DMS153 treated with DMSO at 0.1 percent for 48 hours (cell line): Measurements from ENCODE around the gene CRACDL.

Experiments
- DNase-seq: peaks from one replicate; lab custom pipeline; 2025; ENCODE audit not compliant: unreplicated experiment; lab: John Stamatoyannopoulos, UW

The CRACDL gene

DNA sequence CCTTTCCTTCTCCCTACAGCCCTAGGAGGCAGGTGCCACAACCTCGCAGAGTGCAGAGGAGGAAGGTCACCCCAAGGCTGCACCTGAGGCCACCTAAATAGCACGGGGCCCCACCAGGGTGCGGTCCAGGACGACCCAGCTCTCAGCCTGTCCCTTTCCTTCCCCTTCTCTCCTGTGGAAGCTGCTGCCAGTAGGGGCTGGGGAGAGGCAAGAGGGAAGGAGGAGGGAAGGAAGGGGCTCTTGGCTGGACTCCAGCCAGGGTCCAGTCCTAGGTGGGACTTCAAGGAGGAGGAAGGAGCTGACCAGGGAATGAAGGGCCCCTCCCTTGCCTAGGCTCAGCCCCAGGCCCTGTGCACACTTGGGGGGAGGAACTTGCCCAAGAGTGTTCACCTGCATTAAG, 11.1 kb downstream of the CRACDL start:
- DNase-seq = no peak

- DNase-seq = no peak
These were observed 11.8 kb downstream of the CRACDL start for GRCh38 chr2:98924038-98924830.

GRCh38 chr2:98923244-98923940, 12.6 kb downstream of the CRACDL start:
- DNase-seq = no peak

GRCh38 chr2:98921062-98921461, 15.0 kb downstream of the CRACDL start:
- DNase-seq = no peak

DNA sequence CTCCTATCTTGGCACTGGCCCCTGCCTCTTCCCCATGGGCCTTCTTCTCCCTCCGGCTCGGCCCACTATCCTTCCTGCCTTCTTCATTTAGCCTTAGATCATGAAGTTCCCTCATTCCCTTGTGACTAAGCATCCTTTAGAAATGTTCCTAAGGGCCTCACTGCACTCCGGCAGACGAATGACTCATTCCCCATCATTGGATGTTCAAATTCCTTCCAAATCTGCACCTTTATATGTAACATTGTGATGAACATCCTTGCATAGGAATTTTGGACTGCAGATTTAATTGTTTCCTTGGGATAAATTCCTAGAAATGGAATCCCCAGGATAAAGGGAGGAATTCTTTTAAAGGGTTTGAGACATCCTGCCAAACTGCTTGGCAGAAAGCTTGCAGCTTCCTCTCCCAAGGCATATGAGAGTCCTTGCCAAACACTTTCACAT, 19.0 kb downstream of the CRACDL start:
- no peak for DNase-seq

DNA sequence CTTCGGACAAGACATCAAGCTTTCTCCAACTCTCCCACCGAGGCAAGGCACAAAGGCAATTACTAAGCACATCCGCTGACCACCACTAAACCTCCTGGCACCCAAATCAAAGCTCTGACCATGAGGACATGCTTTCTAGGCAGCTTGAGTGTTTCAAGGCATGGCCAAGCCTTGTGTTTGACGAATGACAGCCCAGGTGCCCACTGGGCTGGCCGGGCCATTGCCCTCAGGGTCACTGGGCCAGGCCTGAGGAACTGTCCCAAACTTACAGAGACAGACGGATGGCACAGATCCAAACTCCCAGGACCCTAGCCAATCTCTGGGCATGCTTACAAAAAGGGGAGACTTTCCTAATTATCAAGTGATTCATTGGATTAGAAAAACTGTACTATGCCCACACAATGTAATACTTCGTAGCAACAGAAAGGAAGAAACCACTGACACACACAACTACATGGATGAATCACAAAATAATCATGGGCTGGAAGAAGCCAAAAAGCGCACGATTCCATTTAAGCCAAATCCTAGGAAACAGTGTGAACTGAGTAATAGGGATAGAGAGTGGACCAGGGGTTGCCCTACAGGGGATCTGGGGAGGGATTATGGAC, 20.2 kb downstream of the CRACDL start:
- DNase-seq = no peak

GRCh38 chr2:98914713-98915580, 21.1 kb downstream of the CRACDL start:
- DNase-seq = no peak

DNA sequence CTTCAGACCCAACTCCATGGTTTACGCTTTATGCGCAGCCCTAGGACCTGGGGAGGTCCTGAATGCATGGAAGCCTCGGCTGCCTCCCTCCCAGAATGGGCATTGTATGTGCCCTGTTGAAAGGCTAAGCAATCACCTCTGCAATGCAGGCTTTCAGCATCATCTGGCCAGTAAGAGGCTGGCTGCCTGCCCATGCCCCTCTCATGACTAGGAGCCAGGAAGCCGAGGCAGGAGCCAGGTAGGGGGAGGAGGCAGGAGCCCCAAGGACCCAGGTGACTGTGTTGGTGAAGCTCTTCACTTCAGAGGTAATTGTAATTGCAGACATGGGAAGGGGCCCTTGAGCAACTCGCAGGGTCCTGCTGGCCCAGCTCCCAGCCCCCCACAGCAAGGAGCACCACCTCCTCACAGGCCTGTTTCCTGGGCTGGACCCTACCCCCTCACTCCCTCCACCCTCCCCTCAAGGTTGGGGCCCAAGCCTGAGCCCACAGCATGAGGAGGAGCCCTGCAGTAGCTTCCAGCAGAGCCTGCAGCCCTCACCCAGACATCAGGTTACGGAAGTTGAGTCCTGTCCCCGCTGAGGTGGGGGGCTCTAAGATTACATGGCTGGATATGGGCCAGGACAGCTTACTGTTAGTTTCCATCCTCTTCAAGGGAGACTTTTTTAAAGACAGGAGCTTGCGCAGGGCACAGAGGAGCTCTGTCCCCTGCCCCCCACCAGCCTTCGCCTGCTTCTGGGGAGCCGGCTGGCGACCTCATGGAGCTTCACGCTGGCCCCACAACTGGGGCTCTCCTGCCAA, 21.9 kb downstream of the CRACDL start:
- peak; percentile 90 for DNase-seq

- DNase-seq = no peak
These were observed 22.8 kb downstream of the CRACDL start for GRCh38 chr2:98912957-98913915.

DNA sequence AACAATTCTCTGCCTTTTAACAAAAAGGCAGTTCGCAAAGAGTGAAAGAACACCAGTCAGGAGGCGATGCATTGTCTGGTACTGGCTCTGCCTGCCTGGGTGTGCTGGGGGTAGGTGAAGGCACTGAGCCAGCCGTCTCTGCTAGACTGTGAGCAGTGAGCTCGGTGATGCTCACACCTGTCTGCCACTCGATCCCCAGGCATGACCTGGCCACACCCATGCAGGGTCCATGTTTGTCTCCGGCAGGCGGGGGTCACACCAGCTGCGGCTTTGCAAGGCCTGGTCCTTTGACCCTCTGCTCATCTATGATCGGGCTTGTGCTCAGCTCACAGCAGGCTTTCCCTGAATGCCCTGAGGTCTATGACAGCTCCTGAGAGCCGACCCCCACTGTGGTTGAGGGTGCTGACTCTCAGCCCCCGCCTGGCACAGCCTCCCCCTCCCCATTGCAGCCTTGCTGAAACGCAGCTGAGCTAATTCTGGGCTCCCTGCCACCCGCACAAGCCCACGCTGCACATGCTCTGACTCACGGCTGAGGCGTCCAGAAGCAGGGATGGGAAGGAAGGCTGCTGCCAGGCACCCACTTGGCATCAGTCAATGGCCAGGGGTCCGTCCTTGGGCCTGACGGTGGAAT, 23.7 kb downstream of the CRACDL start:
- DNase-seq = peak; percentile 72

DNA sequence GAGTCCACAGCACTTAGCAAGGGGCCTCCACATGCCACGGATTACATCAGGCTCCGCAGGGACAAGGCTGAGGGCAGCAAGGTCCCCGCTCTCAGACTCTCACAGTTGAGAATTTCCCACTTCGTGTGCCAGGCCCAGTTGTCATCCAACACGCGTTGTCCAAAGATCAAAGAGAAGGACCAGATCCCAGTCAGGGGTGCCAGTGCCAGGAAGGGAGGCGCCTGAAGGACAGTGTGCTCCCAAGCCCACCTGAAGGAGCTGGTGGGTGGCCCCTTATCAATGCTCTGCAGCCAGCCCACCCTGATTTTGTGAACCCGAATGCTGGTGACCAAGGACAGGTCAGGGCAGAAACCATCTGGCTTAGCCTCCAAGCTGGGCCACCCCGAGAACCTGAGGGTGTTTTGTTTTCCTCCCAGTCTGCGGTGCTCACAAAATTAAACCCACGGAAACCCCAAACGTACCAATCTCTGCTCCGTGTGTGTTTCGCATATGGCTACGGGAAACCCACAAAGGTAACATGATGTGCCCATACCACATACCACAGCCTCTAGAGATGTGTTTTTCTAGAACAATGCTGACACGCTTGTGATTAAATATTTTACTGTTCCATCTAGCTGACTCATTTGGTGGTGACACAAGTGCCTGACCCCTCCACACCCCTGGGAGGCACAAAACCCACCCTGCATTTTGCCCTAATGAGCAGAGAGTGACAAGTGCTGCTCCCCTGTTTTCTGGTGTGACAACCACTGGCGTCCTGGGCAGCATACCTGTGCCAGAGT, 24.5 kb downstream of the CRACDL start:
- DNase-seq = no peak

DNA sequence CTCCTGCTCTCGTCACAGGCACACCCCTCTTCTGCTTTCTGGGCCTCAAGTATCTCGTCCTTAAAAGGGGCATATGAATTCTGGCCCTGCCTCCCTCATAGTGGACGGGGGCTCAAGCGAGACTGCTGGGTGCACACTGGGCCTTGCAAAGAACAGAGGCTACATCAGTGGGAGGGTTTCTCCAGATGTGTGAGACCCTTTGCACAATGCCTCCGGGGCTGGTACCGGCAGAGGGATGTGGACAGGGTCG, 25.0 kb downstream of the CRACDL start:
- no peak for DNase-seq

- no peak for DNase-seq
These were observed 25.5 kb downstream of the CRACDL start for GRCh38 chr2:98910349-98911125.

DNA sequence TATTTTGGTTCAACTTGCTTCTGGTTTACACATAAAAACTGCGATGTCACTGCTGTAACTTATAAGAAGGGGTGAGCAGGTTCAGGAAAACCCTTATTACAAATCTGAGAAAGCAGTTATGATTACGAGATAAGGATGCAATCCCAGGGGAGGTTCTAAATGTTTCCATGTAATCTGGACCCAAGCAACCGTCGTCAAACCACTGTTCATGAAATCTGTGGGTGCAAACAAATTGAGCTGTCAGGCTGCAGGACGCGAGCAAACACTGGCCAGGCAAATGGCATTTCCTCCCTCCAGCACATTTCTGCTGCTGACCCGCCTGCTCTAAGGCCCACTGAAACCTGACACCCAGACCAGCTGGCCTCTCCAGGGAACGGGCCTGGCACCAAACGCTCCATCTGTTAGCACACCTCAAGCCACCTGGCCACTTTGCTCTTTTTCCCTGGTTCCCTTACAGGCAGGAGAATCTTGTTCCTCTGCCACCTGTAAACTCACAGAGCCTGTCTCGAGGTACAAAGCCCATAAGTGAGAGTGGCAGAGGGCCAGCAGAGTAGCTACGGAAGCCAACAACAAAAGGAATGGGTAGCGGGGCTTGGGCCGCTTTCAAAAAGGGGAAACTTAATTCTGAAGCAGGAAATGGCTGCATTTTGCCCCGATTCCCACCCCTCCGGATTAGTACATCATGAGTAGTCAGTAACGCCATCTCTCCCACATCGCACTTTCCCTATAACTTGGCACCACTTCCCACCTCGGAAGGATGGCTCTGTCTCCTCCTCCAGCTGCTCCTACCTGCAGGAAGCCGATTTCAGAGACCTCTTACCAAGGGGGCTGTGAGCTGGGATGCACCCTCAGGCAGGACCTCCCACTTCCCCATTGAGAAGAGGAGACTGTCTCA, 26.5 kb downstream of the CRACDL start:
- DNase-seq = peak; percentile 98

DNA sequence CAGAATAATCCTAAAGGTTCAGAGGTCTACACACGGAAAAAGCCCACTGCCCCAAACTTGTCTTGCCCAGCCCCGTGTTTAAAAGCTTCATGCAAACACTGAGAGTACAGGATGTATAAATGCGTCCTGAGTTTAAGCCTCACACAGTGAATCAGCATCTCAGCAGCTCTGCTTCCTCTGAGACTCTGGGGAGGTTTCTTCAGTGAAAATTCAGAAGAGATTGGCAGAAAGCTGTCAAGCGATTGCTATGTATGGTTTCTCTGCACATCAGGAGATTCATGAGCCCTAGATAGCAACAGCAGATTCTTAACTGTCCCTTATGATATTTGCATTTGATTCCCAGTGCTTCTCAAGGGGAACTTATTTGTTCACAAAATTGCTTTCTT, 27.1 kb downstream of the CRACDL start:
- no peak for DNase-seq
